ENCODE results near the gene ASMT.
"Not testable (repeated sequence)": the region's sequence is repeated elsewhere in the genome, so short reads cannot be mapped to it uniquely, and the experiment has no call there.

Gene ASMT

GRCh38 chrX:1597345-1598020 lies 17.4 kb upstream of the ASMT start:
- no peak for DNase-seq (ENCODE audit: extremely low read depth in 1 of 2, low read depth in 1 of 2)

GRCh38 chrX:1598021-1598875 lies 16.6 kb upstream of the ASMT start:
- no peak for DNase-seq (ENCODE audit: extremely low read depth in 1 of 2, low read depth in 1 of 2)

DNA sequence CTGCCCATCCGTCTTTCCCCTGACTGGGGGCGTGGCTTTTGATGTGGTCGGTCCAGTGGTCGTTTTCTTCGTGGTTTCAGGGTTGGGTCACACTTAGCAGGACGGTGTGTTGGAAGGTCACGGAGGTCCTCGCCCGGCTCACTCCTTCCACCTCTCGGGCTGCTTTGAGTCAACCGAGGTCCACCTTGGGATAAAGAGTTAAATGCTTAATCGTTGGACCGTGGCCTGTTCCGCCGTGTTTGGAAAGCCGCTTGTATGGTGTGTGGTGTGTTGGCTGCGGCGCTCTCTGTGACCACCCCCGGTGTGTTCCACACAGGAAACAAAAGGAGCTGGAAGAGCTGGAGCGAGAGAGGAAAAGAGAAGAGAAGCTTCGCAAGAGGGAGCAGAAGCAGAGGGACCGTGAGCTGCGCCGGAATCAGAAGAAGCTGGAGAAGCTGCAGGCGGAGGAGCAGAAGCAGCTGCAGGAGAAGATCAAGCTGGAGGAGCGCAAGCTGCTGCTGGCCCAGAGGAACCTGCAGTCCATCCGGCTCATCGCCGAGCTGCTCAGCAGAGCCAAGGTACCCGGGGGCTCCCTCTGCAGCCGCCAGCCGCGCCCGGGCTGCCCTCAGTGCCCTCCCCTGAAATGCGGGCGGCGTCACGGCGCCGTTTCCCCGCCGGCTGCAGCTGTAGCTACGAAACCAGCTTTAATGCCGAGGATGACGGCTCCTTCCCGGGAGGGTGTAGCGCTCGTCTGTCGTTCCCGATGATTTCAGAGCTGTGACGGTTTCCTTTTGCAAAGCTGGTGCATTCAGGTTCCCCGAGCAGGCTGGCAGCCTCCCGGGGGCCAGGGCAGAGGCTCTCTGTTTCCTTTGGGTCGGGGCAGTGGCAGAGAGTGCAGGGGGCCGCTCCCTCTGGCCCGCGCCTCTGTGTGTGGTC lies 15.7 kb upstream of the ASMT start:
- no peak for DNase-seq (ENCODE audit: extremely low read depth in 1 of 2, low read depth in 1 of 2)

- no peak for DNase-seq (ENCODE audit: extremely low read depth in 1 of 2, low read depth in 1 of 2)
These were observed 15.0 kb upstream of the ASMT start for GRCh38 chrX:1599791-1600405.

- DNase-seq (ENCODE audit: extremely low read depth in 1 of 2, low read depth in 1 of 2) = no peak
These were observed 14.3 kb upstream of the ASMT start for GRCh38 chrX:1600406-1601050.

DNA sequence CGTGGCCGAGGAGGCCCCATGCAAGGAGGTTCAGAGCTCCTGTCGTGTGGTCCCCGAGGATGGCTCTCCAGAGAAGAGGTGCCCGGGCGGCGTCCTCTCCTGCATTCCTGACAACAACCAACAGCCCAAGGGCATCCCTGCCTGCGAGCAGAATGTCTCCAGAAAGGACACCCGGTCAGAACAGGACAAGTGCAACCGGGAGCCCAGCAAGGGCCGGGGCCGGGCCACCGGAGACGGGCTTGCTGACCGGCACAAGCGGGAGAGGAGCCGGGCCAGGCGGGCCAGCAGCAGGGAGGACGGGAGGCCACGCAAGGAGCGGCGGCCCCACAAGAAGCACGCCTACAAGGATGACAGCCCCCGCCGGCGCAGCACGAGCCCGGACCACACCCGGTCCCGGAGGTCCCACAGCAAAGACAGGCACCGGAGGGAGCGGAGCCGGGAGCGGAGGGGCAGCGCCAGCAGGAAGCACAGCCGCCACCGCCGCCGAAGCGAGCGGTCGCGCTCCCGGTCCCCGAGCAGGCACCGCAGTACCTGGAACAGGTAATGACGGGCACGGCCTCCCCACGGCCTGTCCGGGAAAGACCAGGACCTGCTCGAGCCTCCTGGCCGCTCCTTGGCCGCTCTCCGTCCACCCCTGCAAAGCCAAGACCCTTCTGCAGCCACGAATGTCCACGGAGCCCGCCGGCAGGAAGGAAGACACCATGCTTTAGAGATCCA lies 13.7 kb upstream of the ASMT start:
- DNase-seq (ENCODE audit: extremely low read depth in 1 of 2, low read depth in 1 of 2) = no peak

GRCh38 chrX:1601768-1602085 lies 13.1 kb upstream of the ASMT start:
- no peak for DNase-seq (ENCODE audit: extremely low read depth in 1 of 2, low read depth in 1 of 2)

DNA sequence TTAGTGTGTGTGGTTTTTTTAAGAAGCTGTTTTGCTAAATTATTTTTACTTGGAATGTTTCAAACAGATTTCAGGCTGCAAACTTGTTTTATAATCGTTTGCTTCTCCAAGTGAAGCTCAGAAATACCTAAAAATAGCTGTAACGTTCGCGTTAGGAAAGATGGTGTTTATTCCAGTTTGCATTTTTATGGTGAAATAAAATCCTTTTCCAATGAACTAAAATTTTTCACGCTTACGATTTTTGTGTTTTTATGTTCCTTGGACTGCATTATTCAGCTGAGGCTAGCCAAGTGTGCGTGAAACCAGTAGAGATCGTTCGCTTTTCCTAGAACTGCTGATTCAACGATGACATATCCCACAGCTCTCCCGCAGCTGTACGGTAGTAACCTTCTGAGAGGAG lies 12.6 kb upstream of the ASMT start:
- DNase-seq (ENCODE audit: extremely low read depth in 1 of 2, low read depth in 1 of 2) = no peak

- no peak for DNase-seq (ENCODE audit: extremely low read depth in 1 of 2, low read depth in 1 of 2)
These were observed 8.4 kb upstream of the ASMT start for GRCh38 chrX:1606496-1606895.

GRCh38 chrX:1609311-1609710 lies 5.5 kb upstream of the ASMT start:
- no peak for DNase-seq (ENCODE audit: extremely low read depth in 1 of 2, low read depth in 1 of 2)

- DNase-seq (ENCODE audit: extremely low read depth in 1 of 2, low read depth in 1 of 2) = no peak
These were observed 5.1 kb upstream of the ASMT start for GRCh38 chrX:1609762-1610161.

DNA sequence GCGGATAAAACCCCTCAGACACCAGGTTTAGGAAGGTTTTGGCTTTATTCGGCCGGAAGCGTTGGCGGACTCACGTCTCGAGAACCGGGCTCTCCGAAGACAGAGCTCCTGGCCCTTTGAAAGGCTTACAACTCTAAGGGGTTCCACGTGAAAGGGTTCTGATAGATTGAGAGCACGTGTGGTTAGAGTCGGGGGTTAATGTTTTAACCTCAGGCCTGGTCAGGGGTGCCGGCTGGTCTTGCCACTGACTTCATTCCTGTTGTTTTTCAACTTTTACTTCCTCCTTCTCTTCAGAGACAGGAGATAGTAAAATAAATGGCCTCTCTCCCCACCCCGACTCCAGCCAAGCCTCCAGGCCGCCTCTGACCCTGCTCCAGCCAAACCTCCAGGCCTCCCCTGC lies 4.7 kb upstream of the ASMT start:
- no peak for DNase-seq (ENCODE audit: extremely low read depth in 1 of 2, low read depth in 1 of 2)

DNA sequence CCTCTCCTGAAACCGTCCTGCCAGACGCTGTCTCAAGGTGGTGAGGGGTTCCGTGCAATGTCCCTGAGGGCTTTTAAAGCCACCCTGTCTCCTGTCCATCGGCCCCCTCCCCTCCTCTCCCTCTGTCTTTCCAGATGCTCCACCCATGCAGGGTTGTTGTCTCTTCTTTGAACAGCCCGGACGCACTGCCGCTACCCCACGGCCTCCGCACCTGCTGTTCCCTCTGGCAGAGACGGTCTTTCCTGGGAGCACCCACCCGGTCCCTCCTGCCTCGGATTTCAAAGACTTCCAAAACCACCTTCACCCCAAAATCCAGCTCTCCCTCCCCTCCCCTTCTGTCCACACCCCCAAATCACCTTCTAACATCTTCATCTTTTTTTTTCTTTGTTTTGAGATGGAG lies 4.1 kb upstream of the ASMT start:
- DNase-seq (ENCODE audit: extremely low read depth in 1 of 2, low read depth in 1 of 2) = no peak

DNA sequence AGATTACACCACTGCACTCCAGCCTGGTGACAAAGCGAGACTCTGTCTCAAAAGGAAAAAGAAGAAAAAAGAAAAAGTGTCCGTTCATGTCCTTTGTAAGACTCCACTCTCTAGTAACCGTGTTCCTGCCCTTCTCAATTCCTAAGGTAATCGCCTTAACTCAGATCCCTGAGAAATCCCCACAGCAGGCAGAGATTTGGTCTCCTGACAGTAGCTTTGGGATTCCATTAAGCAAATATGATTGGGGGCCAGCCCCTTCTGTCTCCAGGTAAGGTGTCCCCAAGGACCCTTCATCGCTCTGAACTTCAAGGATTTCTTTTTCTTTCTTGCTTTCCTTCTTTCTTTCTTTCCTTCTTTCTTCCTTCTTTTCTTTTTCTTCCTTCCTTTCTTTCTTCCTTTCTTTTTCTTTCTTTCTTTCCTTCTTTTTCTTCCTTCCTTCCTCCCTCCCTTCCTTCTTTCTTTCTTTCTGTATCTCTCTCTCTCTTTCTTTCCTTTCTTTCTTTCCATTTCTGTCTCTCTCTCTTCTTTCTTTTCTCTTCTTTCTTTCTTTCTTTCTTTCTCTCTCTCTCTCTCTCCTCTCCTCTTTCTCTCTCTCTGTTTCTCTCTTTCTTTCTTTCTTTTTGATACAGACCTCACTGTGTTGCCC lies 2.1 kb upstream of the ASMT start:
- no peak for DNase-seq (ENCODE audit: extremely low read depth in 1 of 2, low read depth in 1 of 2)

DNA sequence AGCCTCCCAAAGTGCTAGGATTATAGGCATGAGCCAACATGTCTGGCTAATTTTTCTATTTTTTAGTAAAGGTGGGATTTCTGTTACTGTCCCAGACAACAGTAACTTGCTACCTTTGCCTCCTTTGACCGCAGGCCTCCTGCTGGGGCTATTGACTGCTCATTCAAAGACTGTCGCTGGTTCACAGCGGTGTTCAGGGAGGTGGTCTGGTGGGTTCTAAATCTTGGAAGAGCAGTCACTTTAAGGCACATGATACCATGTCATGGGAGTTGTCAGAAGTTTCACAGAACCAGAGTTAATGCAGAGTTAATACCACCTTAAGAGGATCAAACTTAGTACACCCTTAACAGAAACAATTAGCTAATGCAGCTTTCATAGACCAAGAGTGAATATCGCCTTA lies 3.8 kb downstream of the ASMT start:
- DNase-seq (ENCODE audit: extremely low read depth in 1 of 2, low read depth in 1 of 2) = no peak

DNA sequence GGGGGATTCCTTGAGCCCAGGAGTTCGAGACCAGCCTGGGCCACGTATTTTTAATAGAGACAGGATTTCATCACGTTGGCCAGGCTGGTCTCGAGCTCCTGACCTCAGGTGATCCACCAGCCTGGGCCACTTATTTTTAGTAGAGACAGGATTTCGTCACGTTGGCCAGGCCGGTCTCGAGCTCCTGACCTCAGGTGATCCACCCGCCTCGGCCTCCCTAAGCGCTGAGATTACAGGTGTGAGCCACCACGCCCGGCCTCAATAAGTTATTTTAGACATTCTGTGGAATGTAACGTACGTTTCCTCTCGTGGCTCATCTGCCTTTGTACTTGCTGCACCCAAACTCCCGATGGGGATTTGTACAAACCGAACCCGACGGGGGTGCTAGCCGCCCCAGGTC lies 8.8 kb downstream of the ASMT start:
- DNase-seq (ENCODE audit: extremely low read depth in 1 of 2, low read depth in 1 of 2) = no peak

GRCh38 chrX:1624158-1624860 lies 9.4 kb downstream of the ASMT start:
- DNase-seq (ENCODE audit: extremely low read depth in 1 of 2, low read depth in 1 of 2) = peak in 1 of 2 donors; percentile 23

DNA sequence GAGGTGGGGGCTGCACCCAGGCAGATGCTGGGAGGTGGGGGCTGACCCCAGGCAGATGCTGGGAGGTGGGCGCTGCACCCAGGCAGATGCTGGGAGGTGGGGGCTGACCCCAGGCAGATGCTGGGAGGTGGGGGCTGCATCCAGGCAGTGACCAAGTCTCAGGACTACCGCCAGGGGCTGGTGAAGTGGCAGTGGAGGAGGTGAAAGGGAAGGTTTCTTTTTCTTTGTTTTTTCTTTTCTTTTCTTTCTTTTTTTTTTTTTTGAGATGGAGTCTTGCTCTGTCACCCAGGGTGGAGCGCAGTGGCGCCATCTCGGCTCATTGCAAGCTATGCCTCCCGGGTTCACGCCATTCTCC lies 10.0 kb downstream of the ASMT start:
- not testable (repeated sequence) for DNase-seq (ENCODE audit: extremely low read depth in 1 of 2, low read depth in 1 of 2)

- no peak for DNase-seq (ENCODE audit: extremely low read depth in 1 of 2, low read depth in 1 of 2)
These were observed 14.4 kb downstream of the ASMT start for GRCh38 chrX:1629244-1629643.
